ENCODE measurements around the gene MRPS18A. TPM values are rescaled to one million over a fixed set of nuclear protein-coding genes. Genes with fewer than 3 reads are reported as not detected.
A peak's percentile ranks its signal among the peaks of the same experiment; 100 is the strongest.

MRPS18A gene
- total and polyA plus RNA-seq, 4 donors = 36.4 to 48.4 (median 38.5) TPM

GRCh38 chr6:43639984-43640800 is 47.4 kb downstream of the MRPS18A start:
- DNase-seq (no peak), ATAC-seq (ENCODE audit: insufficient read depth, low FRiP score) (no peak)
- TF ChIP-seq, protein P1, sequence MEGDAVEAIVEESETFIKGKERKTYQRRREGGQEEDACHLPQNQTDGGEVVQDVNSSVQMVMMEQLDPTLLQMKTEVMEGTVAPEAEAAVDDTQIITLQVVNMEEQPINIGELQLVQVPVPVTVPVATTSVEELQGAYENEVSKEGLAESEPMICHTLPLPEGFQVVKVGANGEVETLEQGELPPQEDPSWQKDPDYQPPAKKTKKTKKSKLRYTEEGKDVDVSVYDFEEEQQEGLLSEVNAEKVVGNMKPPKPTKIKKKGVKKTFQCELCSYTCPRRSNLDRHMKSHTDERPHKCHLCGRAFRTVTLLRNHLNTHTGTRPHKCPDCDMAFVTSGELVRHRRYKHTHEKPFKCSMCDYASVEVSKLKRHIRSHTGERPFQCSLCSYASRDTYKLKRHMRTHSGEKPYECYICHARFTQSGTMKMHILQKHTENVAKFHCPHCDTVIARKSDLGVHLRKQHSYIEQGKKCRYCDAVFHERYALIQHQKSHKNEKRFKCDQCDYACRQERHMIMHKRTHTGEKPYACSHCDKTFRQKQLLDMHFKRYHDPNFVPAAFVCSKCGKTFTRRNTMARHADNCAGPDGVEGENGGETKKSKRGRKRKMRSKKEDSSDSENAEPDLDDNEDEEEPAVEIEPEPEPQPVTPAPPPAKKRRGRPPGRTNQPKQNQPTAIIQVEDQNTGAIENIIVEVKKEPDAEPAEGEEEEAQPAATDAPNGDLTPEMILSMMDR (IDR thresholded peaks at IDR 0.05; ENCODE audit: control extremely low read depth, extremely low read depth) = no peak
- peaks cover 4 to 12% (median 8%) of the 10 kb centered on the region in 5 donors for H3K4me1 ChIP-seq (ENCODE audit: control insufficient read depth in 5 of 5, insufficient read depth in 5 of 5, low read length in 5 of 5)
- no peak overlapping the region for H3K9ac ChIP-seq (ENCODE audit: insufficient read depth in 1 of 2, low read length in 2 of 2)
- 93% methylated on average over 21 of the region's 21 CpGs for WGBS, 2 donors
- no peaks in the 10 kb centered on the region for H3K27me3 ChIP-seq (ENCODE audit: control insufficient read depth in 3 of 3, insufficient read depth in 3 of 3, low read length in 2 of 3)
- H3K4me3 ChIP-seq = no peak overlapping the region
- no peaks in the 10 kb centered on the region for H3K9me3 ChIP-seq (ENCODE audit: control insufficient read depth in 4 of 4, insufficient read depth in 3 of 4, low read length in 3 of 4)
- H3K27ac ChIP-seq (ENCODE audit: low read depth in 1 of 2, low read length in 1 of 2) = no peak overlapping the region
- peaks cover 7 to 19% (median 16%) of the 10 kb centered on the region in 4 donors for H3K36me3 ChIP-seq (ENCODE audit: control insufficient read depth in 4 of 4, insufficient read depth in 4 of 4, low read length in 4 of 4)

DNA sequence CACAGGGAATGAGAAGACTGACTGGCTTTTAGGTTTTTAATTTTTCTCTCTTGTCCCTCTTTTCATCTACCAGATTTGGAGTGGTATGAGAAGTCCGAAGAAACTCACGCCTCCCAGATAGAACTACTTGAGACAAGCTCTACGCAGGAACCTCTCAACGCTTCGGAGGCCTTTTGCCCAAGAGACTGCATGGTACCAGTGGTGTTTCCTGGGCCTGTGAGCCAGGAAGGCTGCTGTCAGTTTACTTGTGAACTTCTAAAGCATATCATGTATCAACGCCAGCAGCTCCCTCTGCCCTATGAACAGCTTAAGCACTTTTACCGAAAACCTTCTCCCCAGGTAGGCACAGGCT is 51.3 kb downstream of the MRPS18A start:
- WGBS, 2 donors = 16 to 23% methylated on average over 7 of the region's 7 CpGs
- Histone ChIP-seq H3K9me3 (ENCODE audit: control insufficient read depth in 4 of 4, insufficient read depth in 3 of 4, low read length in 3 of 4) (no peaks in the 10 kb centered on the region), H3K27ac (ENCODE audit: low read depth in 1 of 2, low read length in 1 of 2) (peak overlapping the region; percentile 86 to 89), H3K4me1 (ENCODE audit: control insufficient read depth in 5 of 5, insufficient read depth in 5 of 5, low read length in 5 of 5) (peaks cover 4 to 12% (median 9%) of the 10 kb centered on the region in 5 donors), H3K4me3 (peak overlapping the region; percentile 75), H3K27me3 (ENCODE audit: control insufficient read depth in 3 of 3, insufficient read depth in 3 of 3, low read length in 2 of 3) (no peaks in the 10 kb centered on the region), H3K9ac (ENCODE audit: insufficient read depth in 1 of 2, low read length in 2 of 2) (peak overlapping the region; percentile 87 to 91), H3K36me3 (ENCODE audit: control insufficient read depth in 4 of 4, insufficient read depth in 4 of 4, low read length in 4 of 4) (peaks cover 4 to 13% (median 11%) of the 10 kb centered on the region in 4 donors)
- DNase-seq (peak in 1 of 3 donors; percentile 42), ATAC-seq (ENCODE audit: insufficient read depth, low FRiP score) (no peak)
- TF ChIP-seq, protein P1 (IDR thresholded peaks at IDR 0.05; ENCODE audit: control extremely low read depth, extremely low read depth) = no peak

GRCh38 chr6:43635387-43636307 is 51.9 kb downstream of the MRPS18A start, which contains the start of gene MAD2L1BP:
TSS of gene MAD2L1BP (plus strand) at chr6:43635840. CDS start at chr6:43635876, 36 bp downstream.
- peaks cover 4 to 12% (median 10%) of the 10 kb centered on the region in 5 donors for H3K4me1 ChIP-seq (ENCODE audit: control insufficient read depth in 5 of 5, insufficient read depth in 5 of 5, low read length in 5 of 5)
- H3K27me3 ChIP-seq (ENCODE audit: control insufficient read depth in 3 of 3, insufficient read depth in 3 of 3, low read length in 2 of 3) = no peaks in the 10 kb centered on the region
- WGBS, 2 donors = 4 to 5% methylated on average over 48 of the region's 48 CpGs
- H3K4me3 ChIP-seq = peak within 1 kb of the TSS; percentile 75
- peaks cover 4 to 11% (median 10%) of the 10 kb centered on the region in 4 donors for H3K36me3 ChIP-seq (ENCODE audit: control insufficient read depth in 4 of 4, insufficient read depth in 4 of 4, low read length in 4 of 4)
- peak within 1 kb of the TSS; percentile 86 to 89 for H3K27ac ChIP-seq (ENCODE audit: low read depth in 1 of 2, low read length in 1 of 2)
- ATAC-seq (ENCODE audit: insufficient read depth, low FRiP score) = peak; percentile 95
- peak; percentile 86 to 91 (median 89) for DNase-seq
- peak within 1 kb of the TSS; percentile 87 to 91 for H3K9ac ChIP-seq (ENCODE audit: insufficient read depth in 1 of 2, low read length in 2 of 2)
- no peaks in the 10 kb centered on the region for H3K9me3 ChIP-seq (ENCODE audit: control insufficient read depth in 4 of 4, insufficient read depth in 3 of 4, low read length in 3 of 4)
- TF ChIP-seq, protein P1 (IDR thresholded peaks at IDR 0.05; ENCODE audit: control extremely low read depth, extremely low read depth) = no peak
